ENCODE results near the gene SHANK2. TPM values are rescaled to one million over a fixed set of nuclear protein-coding genes. Genes with fewer than 3 reads are reported as not detected.

The SHANK2 gene
- polyA plus RNA-seq, 1 donor from 2014 or later: 13.6 TPM

- Histone ChIP-seq H4K20me1 (ENCODE audit: insufficient read depth) (no peaks in the 10 kb centered on the region), H3K9ac (ENCODE audit: low read length) (no peak overlapping the region), H3F3A (ENCODE audit: insufficient read depth, low read length, poor library complexity, severe bottlenecking) (no peaks in the 10 kb centered on the region), H3K9me2 (ENCODE audit: insufficient read depth, low read length) (no peaks in the 10 kb centered on the region), H3K36me3 (ENCODE audit: insufficient read depth, low read length) (no peaks in the 10 kb centered on the region), H3K4me2 (ENCODE audit: low read length) (no peak overlapping the region), H3K27me3 (ENCODE audit: insufficient read depth, low read depth, low read length) (no peaks in the 10 kb centered on the region), H3K4me3 (ENCODE audit: low read length) (no peak overlapping the region), H2AFZ (ENCODE audit: low read depth, low read length) (no peak overlapping the region), H3K79me2 (replicated peaks; ENCODE audit: insufficient read depth, low read length) (no peaks in the 10 kb centered on the region), H3K9me3 (ENCODE audit: low read length) (peaks cover 5% of the 10 kb centered on the region), H3K27ac (ENCODE audit: low read length) (no peak overlapping the region)
- TF ChIP-seq REST (IDR thresholded peaks at IDR 0.05; ENCODE audit: borderline replicate concordance) (no peak), RAD21 (conservative IDR thresholded peaks at IDR 0.05) (no peak), TAF1 (IDR thresholded peaks at IDR 0.05; ENCODE audit: low read depth) (no peak), SMC3 (conservative IDR thresholded peaks at IDR 0.05; ENCODE audit: poor library complexity) (no peak)
- TF ChIP-seq, protein P1, sequence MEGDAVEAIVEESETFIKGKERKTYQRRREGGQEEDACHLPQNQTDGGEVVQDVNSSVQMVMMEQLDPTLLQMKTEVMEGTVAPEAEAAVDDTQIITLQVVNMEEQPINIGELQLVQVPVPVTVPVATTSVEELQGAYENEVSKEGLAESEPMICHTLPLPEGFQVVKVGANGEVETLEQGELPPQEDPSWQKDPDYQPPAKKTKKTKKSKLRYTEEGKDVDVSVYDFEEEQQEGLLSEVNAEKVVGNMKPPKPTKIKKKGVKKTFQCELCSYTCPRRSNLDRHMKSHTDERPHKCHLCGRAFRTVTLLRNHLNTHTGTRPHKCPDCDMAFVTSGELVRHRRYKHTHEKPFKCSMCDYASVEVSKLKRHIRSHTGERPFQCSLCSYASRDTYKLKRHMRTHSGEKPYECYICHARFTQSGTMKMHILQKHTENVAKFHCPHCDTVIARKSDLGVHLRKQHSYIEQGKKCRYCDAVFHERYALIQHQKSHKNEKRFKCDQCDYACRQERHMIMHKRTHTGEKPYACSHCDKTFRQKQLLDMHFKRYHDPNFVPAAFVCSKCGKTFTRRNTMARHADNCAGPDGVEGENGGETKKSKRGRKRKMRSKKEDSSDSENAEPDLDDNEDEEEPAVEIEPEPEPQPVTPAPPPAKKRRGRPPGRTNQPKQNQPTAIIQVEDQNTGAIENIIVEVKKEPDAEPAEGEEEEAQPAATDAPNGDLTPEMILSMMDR (IDR thresholded peaks at IDR 0.05; ENCODE audit: poor library complexity, severe bottlenecking): no peak
These were observed 34.6 kb upstream of the SHANK2 start for GRCh38 chr11:71286701-71287643.

GRCh38 chr11:71285111-71285510 is 32.7 kb upstream of the SHANK2 start:
- Histone ChIP-seq H3K9ac (ENCODE audit: low read length) (no peak overlapping the region), H3K27ac (ENCODE audit: low read length) (no peak overlapping the region), H3K9me2 (ENCODE audit: insufficient read depth, low read length) (no peaks in the 10 kb centered on the region), H3K4me3 (ENCODE audit: low read length) (no peak overlapping the region), H3K4me2 (ENCODE audit: low read length) (no peak overlapping the region), H3K79me2 (replicated peaks; ENCODE audit: insufficient read depth, low read length) (no peaks in the 10 kb centered on the region), H3K9me3 (ENCODE audit: low read length) (no peaks in the 10 kb centered on the region), H4K20me1 (ENCODE audit: insufficient read depth) (no peaks in the 10 kb centered on the region), H3K27me3 (ENCODE audit: insufficient read depth, low read depth, low read length) (no peaks in the 10 kb centered on the region), H3F3A (ENCODE audit: insufficient read depth, low read length, poor library complexity, severe bottlenecking) (no peaks in the 10 kb centered on the region), H2AFZ (ENCODE audit: low read depth, low read length) (no peak overlapping the region), H3K36me3 (ENCODE audit: insufficient read depth, low read length) (no peaks in the 10 kb centered on the region)
- TF ChIP-seq, protein P1 (IDR thresholded peaks at IDR 0.05; ENCODE audit: poor library complexity, severe bottlenecking): no peak
- TF ChIP-seq SMC3 (conservative IDR thresholded peaks at IDR 0.05; ENCODE audit: poor library complexity) (no peak), EP300 (conservative IDR thresholded peaks at IDR 0.05; ENCODE audit: poor library complexity, severe bottlenecking) (no peak), TAF1 (IDR thresholded peaks at IDR 0.05; ENCODE audit: low read depth) (no peak), EZH2 (IDR thresholded peaks at IDR 0.05; ENCODE audit: borderline replicate concordance, insufficient read depth, low read length, poor library complexity, severe bottlenecking) (no peak), MXI1 (conservative IDR thresholded peaks at IDR 0.05; ENCODE audit: poor library complexity, severe bottlenecking) (no peak), RAD21 (conservative IDR thresholded peaks at IDR 0.05) (no peak), REST (IDR thresholded peaks at IDR 0.05; ENCODE audit: borderline replicate concordance) (no peak), POLR2AphosphoS5 (IDR thresholded peaks at IDR 0.05) (no peak)
